ENCODE measurements around the gene KCNIP4.

DNA sequence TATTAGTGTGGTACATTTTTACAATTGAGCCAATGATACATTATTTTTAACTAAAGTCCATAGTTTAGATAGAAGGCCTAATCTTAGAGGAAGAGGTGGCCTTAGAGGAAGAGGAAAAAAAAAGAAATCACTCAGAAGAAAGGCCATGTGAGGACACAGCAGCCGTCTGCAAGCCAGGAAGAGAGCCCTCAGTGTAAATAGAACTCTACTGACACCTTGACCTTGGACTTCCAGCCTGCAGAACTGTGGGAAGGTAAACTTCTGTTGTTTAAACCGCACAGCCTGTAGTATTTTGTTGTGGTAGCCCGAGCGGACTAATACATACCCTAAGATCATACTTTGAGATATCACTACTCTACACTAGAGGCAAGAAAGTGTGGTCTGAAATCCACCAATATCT, 5.1 kb upstream of the KCNIP4 start:
- TF ChIP-seq, protein P1, sequence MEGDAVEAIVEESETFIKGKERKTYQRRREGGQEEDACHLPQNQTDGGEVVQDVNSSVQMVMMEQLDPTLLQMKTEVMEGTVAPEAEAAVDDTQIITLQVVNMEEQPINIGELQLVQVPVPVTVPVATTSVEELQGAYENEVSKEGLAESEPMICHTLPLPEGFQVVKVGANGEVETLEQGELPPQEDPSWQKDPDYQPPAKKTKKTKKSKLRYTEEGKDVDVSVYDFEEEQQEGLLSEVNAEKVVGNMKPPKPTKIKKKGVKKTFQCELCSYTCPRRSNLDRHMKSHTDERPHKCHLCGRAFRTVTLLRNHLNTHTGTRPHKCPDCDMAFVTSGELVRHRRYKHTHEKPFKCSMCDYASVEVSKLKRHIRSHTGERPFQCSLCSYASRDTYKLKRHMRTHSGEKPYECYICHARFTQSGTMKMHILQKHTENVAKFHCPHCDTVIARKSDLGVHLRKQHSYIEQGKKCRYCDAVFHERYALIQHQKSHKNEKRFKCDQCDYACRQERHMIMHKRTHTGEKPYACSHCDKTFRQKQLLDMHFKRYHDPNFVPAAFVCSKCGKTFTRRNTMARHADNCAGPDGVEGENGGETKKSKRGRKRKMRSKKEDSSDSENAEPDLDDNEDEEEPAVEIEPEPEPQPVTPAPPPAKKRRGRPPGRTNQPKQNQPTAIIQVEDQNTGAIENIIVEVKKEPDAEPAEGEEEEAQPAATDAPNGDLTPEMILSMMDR (IDR thresholded peaks at IDR 0.05): no peak
- no peak for TF ChIP-seq POLR2A (IDR thresholded peaks at IDR 0.05)
